Loucy (cell line): ENCODE measurements around the gene PPP1R18.

Experiments
- H2AFZ ChIP-seq: fragments of 200-600 bp; sonication (generic); 2 replicates; pipeline ENCODE4 v1.6.0; 2016; ENCODE audit warnings: antibody characterized with exemption, mild to moderate bottlenecking, low read length, moderate library complexity
- H3F3A ChIP-seq: fragments of 200-600 bp; 2 replicates; pipeline ENCODE4 v1.6.0; 2016; ENCODE audit warnings: antibody characterized with exemption, low read depth, mild to moderate bottlenecking
- H3K27me3 ChIP-seq: fragments of 200-600 bp; sonication (generic); 2 replicates; pipeline ENCODE4 v1.6.1; 2014; ENCODE audit warnings: low read length, mild to moderate bottlenecking; ENCODE audit not compliant: insufficient read depth, poor library complexity, severe bottlenecking
- H3K36me3 ChIP-seq: fragments of 200-600 bp; sonication (generic); 2 replicates; pipeline ENCODE4 v1.6.1; 2016; ENCODE audit warnings: low read length; ENCODE audit not compliant: insufficient read depth
- H3K4me1 ChIP-seq: fragments of 200-600 bp; sonication (generic); 2 replicates; pipeline ENCODE4 v1.5.1; 2014; ENCODE audit warnings: low read length, mild to moderate bottlenecking; ENCODE audit not compliant: insufficient read depth, poor library complexity, severe bottlenecking
- H3K4me2 ChIP-seq: fragments of 200-600 bp; sonication (generic); 2 replicates; pipeline ENCODE4 v1.6.0; 2014; ENCODE audit warnings: antibody characterized with exemption, low read length, low read depth, mild to moderate bottlenecking; ENCODE audit not compliant: poor library complexity, severe bottlenecking
- H3K4me3 ChIP-seq: fragments of 200-600 bp; sonication (generic); 2 replicates; pipeline ENCODE4 v1.5.1; 2014; ENCODE audit warnings: low read length, mild to moderate bottlenecking, mixed read lengths; ENCODE audit not compliant: poor library complexity, severe bottlenecking
- H3K79me2 ChIP-seq: fragments of 200-600 bp; sonication (generic); 2 replicates; pipeline ENCODE4 v1.6.1; 2014; ENCODE audit warnings: low read length; ENCODE audit not compliant: insufficient read depth
- H3K9ac ChIP-seq: fragments of 200-600 bp; sonication (generic); 2 replicates; pipeline ENCODE4 v1.6.0; 2014; ENCODE audit warnings: mild to moderate bottlenecking, low read depth, low read length, moderate library complexity; ENCODE audit not compliant: poor library complexity, severe bottlenecking
- H3K9me2 ChIP-seq: fragments of 200-600 bp; sonication (generic); replicated peaks from 2 replicates; pipeline ENCODE4 v1.6.1; 2016; ENCODE audit warnings: low read depth, low read length, mixed read lengths
- H3K9me3 ChIP-seq: fragments of 200-600 bp; sonication (generic); 2 replicates; pipeline ENCODE4 v1.6.1; 2014; ENCODE audit warnings: mild to moderate bottlenecking, antibody characterized with exemption, low read length, low read depth; ENCODE audit not compliant: insufficient read depth
- H4K20me1 ChIP-seq: fragments of 200-600 bp; sonication (generic); 2 replicates; pipeline ENCODE4 v1.6.0; 2014; ENCODE audit warnings: antibody characterized with exemption, low read length, mild to moderate bottlenecking; ENCODE audit not compliant: insufficient read depth, poor library complexity, severe bottlenecking
- EZH2phosphoT487 ChIP-seq: fragments of 200-600 bp; IDR thresholded peaks from 2 replicates; pipeline ENCODE4 v1.6.1; 2018; ENCODE audit warnings: antibody characterized with exemption, mild to moderate bottlenecking, moderate library complexity, borderline replicate concordance
- TF ChIP-seq, protein P1 (sequence below): fragments of 200-600 bp; sonication (generic); conservative IDR thresholded peaks from 2 replicates; pipeline ENCODE4 v1.5.1; 2014; ENCODE audit warnings: mild to moderate bottlenecking, antibody characterized with exemption, low read length

Gene PPP1R18

DNA sequence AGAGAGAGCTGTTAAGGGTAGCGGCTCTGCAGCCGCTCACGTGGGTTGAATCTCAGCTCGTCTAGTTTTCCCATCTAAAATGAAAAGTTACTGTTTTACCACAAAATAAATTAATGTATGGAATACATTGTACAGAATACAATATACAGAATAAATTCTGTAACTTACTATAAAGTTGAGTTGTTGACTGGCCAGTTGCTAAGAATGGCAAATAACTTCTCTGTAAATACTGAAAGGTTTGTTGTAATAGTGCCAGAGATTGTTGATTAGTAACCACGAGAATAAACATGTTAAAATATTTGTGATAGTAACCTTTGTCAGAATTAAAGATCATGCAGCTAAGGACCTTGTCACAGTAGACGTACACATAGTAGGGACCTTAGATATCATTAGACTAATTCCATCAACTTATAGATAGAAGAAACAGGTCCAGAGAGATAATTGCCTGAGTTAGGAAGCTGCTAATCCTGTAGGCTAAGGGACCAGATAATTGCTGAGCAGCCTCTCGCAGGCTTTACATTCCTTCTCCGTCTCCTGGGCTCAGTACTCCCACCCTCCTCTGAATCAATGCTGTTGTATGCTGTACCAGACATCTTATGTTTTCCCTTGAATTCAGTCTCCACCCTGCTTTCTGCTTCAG lies 4.9 kb upstream of the PPP1R18 start:
- Histone ChIP-seq H3K9me3 (no peaks in the 10 kb centered on the region), H3K27me3 (no peaks in the 10 kb centered on the region), H3K36me3 (no peaks in the 10 kb centered on the region), H3K4me2 (peak overlapping the region; percentile 97), H2AFZ (peak overlapping the region; percentile 94), H4K20me1 (peaks cover under 1% of the 10 kb centered on the region), H3K4me3 (peak overlapping the region; percentile 97), H3K79me2 (peaks cover 42% of the 10 kb centered on the region), H3F3A (no peaks in the 10 kb centered on the region), H3K9ac (peak overlapping the region; percentile 96), H3K9me2 (no peaks in the 10 kb centered on the region), H3K4me1 (peaks cover 36% of the 10 kb centered on the region)
- TF ChIP-seq EZH2phosphoT487, result no peak
- TF ChIP-seq, protein P1, sequence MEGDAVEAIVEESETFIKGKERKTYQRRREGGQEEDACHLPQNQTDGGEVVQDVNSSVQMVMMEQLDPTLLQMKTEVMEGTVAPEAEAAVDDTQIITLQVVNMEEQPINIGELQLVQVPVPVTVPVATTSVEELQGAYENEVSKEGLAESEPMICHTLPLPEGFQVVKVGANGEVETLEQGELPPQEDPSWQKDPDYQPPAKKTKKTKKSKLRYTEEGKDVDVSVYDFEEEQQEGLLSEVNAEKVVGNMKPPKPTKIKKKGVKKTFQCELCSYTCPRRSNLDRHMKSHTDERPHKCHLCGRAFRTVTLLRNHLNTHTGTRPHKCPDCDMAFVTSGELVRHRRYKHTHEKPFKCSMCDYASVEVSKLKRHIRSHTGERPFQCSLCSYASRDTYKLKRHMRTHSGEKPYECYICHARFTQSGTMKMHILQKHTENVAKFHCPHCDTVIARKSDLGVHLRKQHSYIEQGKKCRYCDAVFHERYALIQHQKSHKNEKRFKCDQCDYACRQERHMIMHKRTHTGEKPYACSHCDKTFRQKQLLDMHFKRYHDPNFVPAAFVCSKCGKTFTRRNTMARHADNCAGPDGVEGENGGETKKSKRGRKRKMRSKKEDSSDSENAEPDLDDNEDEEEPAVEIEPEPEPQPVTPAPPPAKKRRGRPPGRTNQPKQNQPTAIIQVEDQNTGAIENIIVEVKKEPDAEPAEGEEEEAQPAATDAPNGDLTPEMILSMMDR, result no peak

DNA sequence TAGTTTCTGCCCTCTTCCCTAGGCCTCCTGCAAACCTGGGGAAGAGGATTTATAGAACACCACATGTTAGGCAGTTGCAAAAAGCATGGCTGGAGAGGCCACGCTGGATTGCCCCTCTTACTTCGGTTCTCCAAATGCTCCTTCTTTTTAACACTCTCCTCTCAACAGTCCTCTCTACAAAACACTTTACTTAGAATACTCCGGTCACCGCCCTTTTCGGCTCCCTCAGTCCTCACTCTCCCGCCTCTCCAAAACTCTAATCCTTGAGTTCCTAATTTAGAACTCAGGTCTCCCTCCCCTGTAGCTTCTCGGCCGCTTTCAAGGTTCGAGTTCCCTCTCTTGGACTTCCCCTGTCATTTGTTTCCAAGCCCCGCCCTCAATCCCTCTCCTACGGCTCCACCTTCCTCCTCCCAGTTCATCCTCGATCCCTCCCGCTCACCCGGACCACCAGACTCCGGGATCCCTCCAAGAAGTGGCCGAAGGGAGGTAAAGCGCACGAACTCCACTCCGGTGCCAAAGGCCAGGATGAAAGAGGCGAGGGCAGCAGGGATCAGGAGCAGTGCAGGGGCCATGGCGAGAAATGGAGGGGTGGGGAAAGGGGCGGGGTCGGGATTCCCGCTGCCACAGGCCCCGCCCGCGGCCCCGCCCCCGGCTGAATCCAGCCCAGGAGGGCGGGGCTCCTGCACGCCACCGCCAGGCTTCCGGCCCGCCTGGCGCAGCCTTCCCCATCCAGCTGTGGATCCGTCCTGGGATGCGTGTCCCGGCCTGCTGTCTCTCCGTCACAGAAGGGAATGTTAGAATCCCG lies 4.2 kb upstream of the PPP1R18 start, which contains the start of gene NRM:
Gene NRM, minus strand, starts transcription at position 582 of the 805 bp plus-strand sequence. Its CDS starts 10 bp downstream, at position 572.
- H3K79me2 ChIP-seq, result peaks cover 49% of the 10 kb centered on the region
- H3K36me3 ChIP-seq, result no peaks in the 10 kb centered on the region
- peak within 1 kb of the TSS; percentile 97 for H3K4me3 ChIP-seq
- H3K9ac ChIP-seq, result peak within 1 kb of the TSS; percentile 96
- peak within 1 kb of the TSS; percentile 94 for H2AFZ ChIP-seq
- H3F3A ChIP-seq, result no peaks in the 10 kb centered on the region
- TF ChIP-seq EZH2phosphoT487, result no peak
- TF ChIP-seq, protein P1, result no peak
- H4K20me1 ChIP-seq, result peaks cover 8% of the 10 kb centered on the region
- H3K4me1 ChIP-seq, result peaks cover 42% of the 10 kb centered on the region
- H3K4me2 ChIP-seq, result peak within 1 kb of the TSS; percentile 97
- H3K9me2 ChIP-seq, result no peaks in the 10 kb centered on the region
- H3K9me3 ChIP-seq, result no peaks in the 10 kb centered on the region
- no peaks in the 10 kb centered on the region for H3K27me3 ChIP-seq

DNA sequence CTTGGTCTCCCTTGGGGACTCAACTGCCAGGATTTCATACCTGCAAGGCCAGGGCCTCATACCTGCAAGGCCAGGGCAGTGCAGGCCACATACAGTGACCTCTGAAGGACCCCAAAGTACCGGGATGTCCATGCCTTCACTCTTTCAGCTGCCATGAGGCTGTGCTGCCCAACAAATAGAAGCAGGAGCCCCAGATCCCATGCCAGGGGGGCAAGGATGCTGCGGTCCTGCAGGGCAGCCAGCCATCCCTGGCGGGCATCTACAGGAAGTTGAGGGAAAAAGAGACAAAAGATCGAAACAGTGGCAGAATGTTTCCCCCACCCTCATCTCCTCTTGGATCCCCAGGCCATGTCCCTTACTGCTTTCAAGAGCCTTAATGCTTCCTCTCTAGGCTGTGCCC lies 3.5 kb upstream of the PPP1R18 start:
- no peaks in the 10 kb centered on the region for H3K9me3 ChIP-seq
- TF ChIP-seq EZH2phosphoT487, result no peak
- TF ChIP-seq, protein P1, result no peak
- H3K36me3 ChIP-seq, result no peaks in the 10 kb centered on the region
- H3K79me2 ChIP-seq, result peaks cover 56% of the 10 kb centered on the region
- peak overlapping the region; percentile 97 for H3K4me2 ChIP-seq
- H4K20me1 ChIP-seq, result peaks cover 11% of the 10 kb centered on the region
- H3K9me2 ChIP-seq, result no peaks in the 10 kb centered on the region
- peak overlapping the region; percentile 96 for H3K9ac ChIP-seq
- H3K4me1 ChIP-seq, result peaks cover 49% of the 10 kb centered on the region
- no peak overlapping the region for H2AFZ ChIP-seq
- H3K27me3 ChIP-seq, result no peaks in the 10 kb centered on the region
- peak overlapping the region; percentile 97 for H3K4me3 ChIP-seq
- H3F3A ChIP-seq, result no peaks in the 10 kb centered on the region
